NCI-H69 (cell line): ENCODE data around the gene ZBTB32.

Source experiments
- DNase-seq: peaks from one replicate; lab custom pipeline; 2025; lab: John Stamatoyannopoulos, UW

Gene ZBTB32

GRCh38 chr19:35738021-35738886, 33.9 kb downstream of the ZBTB32 start:
- DNase-seq = no peak

- DNase-seq = no peak
Measured at GRCh38 chr19:35738887-35739229, 34.5 kb downstream of the ZBTB32 start.

GRCh38 chr19:35739275-35740107, 35.1 kb downstream of the ZBTB32 start:
- no peak for DNase-seq

GRCh38 chr19:35740108-35740422, 35.7 kb downstream of the ZBTB32 start:
- no peak for DNase-seq

GRCh38 chr19:35740423-35741202, 36.3 kb downstream of the ZBTB32 start:
- peak; percentile 99 for DNase-seq

- no peak for DNase-seq
Measured at GRCh38 chr19:35741203-35741515, 36.8 kb downstream of the ZBTB32 start.

GRCh38 chr19:35742121-35742724, 37.9 kb downstream of the ZBTB32 start, which contains the start of gene IGFLR1:
IGFLR1 (minus strand) TSS chr19:35742452; CDS start chr19:35741180, 1,272 bp downstream.
- no peak for DNase-seq

- DNase-seq = no peak
Measured at GRCh38 chr19:35743640-35744429, 39.5 kb downstream of the ZBTB32 start.

- peak; percentile 98 for DNase-seq
Measured at GRCh38 chr19:35744430-35745327, 40.3 kb downstream of the ZBTB32 start.

GRCh38 chr19:35745328-35746086, 41.1 kb downstream of the ZBTB32 start, which contains the start of the genes PSENEN and U2AF1L4:
PSENEN (plus strand) TSS chr19:35745651; CDS start chr19:35745931, 280 bp downstream.
U2AF1L4 (minus strand) TSS chr19:35745418; CDS start chr19:35745391, 27 bp downstream.
- DNase-seq = peak; percentile 100

- DNase-seq = no peak
Measured at GRCh38 chr19:35746087-35746462, 41.7 kb downstream of the ZBTB32 start.

GRCh38 chr19:35746531-35746930, 42.2 kb downstream of the ZBTB32 start:
- no peak for DNase-seq

- DNase-seq = peak; percentile 100
Measured at GRCh38 chr19:35748106-35749020, 44.0 kb downstream of the ZBTB32 start, which contains the start of gene LIN37. LIN37 (plus strand) TSS chr19:35748576; CDS start chr19:35748725, 149 bp downstream.

GRCh38 chr19:35750167-35750566, 45.8 kb downstream of the ZBTB32 start:
- no peak for DNase-seq

GRCh38 chr19:35751839-35752745, 47.7 kb downstream of the ZBTB32 start:
- no peak for DNase-seq

GRCh38 chr19:35752746-35753350, 48.5 kb downstream of the ZBTB32 start:
- no peak for DNase-seq
